ENCODE data around the gene TPSAB1. TPM values are rescaled to one million over a fixed set of nuclear protein-coding genes. Genes with fewer than 3 reads are reported as not detected.

TPSAB1 gene
- total RNA-seq, 2 experiments from 2014 or later, result not detected

DNA sequence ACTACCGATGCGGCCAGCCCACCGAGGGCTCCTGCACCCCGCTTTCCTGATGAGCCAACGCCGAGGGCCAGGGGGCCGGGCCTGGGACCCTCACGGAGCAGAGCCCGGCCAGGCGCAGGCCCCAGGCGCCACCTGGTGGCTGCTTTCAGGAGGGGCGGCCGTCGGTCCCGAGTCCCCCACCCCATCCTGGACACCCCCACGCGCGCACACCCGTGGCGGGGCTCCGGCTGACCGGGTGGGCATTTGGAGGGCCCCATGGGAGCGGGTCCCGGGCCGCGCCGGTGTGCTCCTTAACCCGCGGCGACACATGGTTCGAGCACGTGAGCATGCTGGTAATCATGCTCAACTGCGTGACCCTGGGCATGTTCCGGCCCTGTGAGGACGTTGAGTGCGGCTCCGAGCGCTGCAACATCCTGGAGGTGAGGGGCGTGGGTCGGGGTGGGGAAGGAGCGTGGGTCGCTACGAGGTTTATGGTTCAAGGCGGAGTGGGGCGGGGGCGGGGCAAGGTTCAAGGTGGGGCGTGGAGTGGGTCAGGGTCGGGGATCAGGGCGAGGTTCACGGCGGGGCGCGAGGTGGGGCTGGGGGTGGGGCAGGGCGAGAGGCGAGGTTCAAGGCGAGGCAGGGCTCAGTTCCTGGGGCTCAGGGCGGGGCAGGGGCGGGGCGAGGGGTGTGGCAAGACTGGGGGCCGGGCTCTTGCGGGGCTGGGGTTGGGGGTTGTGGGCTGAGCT lies 45.7 kb upstream of the TPSAB1 start:
- Histone ChIP-seq H3K27ac (ENCODE audit: low read depth, low read length, poor library complexity, severe bottlenecking) (no peak overlapping the region), H4K20me1 (ENCODE audit: insufficient read depth, low read length) (no peaks in the 10 kb centered on the region), H3K4me2 (ENCODE audit: low read length) (no peak overlapping the region), H3K9me3 (ENCODE audit: low read length) (no peaks in the 10 kb centered on the region), H3K4me3 (ENCODE audit: low read depth, low read length, poor library complexity, severe bottlenecking) (no peak overlapping the region), H3K4me1 (ENCODE audit: insufficient read depth, low read length, poor library complexity, severe bottlenecking) (no peaks in the 10 kb centered on the region), H3K9me2 (ENCODE audit: insufficient read depth, low read length) (no peaks in the 10 kb centered on the region), H3K79me2 (ENCODE audit: insufficient read depth, low read depth, low read length) (no peaks in the 10 kb centered on the region), H2AFZ (ENCODE audit: low read length) (no peak overlapping the region), H3K36me3 (ENCODE audit: insufficient read depth, low read length) (no peaks in the 10 kb centered on the region)
- POLR2A ChIA-PET, result no interaction called here
- peak; percentile 12 for DNase-seq (ENCODE audit: low spot score)
- intact Hi-C loops (cut with micrococcal nuclease; ENCODE audit: unreplicated experiment), result loop anchor here (1.0 kb wide), 1 partner anchor 89 kb away; no protein-coding TSS in a partner anchor
- CTCF ChIA-PET (ENCODE audit: unreplicated experiment), result no interaction called here
- BruUV-seq (replicated peaks), result no TSS peak
- TF ChIP-seq CTCF (conservative IDR thresholded peaks at IDR 0.05; ENCODE audit: low read length) (peak; percentile 76), EZH2phosphoT487 (IDR thresholded peaks at IDR 0.05; ENCODE audit: borderline replicate concordance, low read depth, low read length) (no peak)

- intact Hi-C loops (cut with micrococcal nuclease; ENCODE audit: unreplicated experiment), result no loop called here
- no peaks in the 10 kb centered on the region for H3K36me3 ChIP-seq (ENCODE audit: insufficient read depth, low read length)
- no peak overlapping the region for H3K27ac ChIP-seq (ENCODE audit: low read depth, low read length, poor library complexity, severe bottlenecking)
- no peaks in the 10 kb centered on the region for H3K9me3 ChIP-seq (ENCODE audit: low read length)
- H3K79me2 ChIP-seq (ENCODE audit: insufficient read depth, low read depth, low read length), result no peaks in the 10 kb centered on the region
- no peak for DNase-seq (ENCODE audit: low spot score)
- POLR2A ChIA-PET, result no interaction called here
- CTCF ChIA-PET (ENCODE audit: unreplicated experiment), result no interaction called here
- H4K20me1 ChIP-seq (ENCODE audit: insufficient read depth, low read length), result no peaks in the 10 kb centered on the region
- no peak overlapping the region for H3K4me3 ChIP-seq (ENCODE audit: low read depth, low read length, poor library complexity, severe bottlenecking)
- H3K4me1 ChIP-seq (ENCODE audit: insufficient read depth, low read length, poor library complexity, severe bottlenecking), result no peaks in the 10 kb centered on the region
- H3K4me2 ChIP-seq (ENCODE audit: low read length), result no peak overlapping the region
- TF ChIP-seq EZH2phosphoT487 (IDR thresholded peaks at IDR 0.05; ENCODE audit: borderline replicate concordance, low read depth, low read length) (no peak), CTCF (conservative IDR thresholded peaks at IDR 0.05; ENCODE audit: low read length) (no peak)
- H3K9me2 ChIP-seq (ENCODE audit: insufficient read depth, low read length), result no peaks in the 10 kb centered on the region
- H2AFZ ChIP-seq (ENCODE audit: low read length), result no peak overlapping the region
- BruUV-seq (replicated peaks), result no TSS peak
These were observed 45.2 kb upstream of the TPSAB1 start for GRCh38 chr16:1195393-1195666.

DNA sequence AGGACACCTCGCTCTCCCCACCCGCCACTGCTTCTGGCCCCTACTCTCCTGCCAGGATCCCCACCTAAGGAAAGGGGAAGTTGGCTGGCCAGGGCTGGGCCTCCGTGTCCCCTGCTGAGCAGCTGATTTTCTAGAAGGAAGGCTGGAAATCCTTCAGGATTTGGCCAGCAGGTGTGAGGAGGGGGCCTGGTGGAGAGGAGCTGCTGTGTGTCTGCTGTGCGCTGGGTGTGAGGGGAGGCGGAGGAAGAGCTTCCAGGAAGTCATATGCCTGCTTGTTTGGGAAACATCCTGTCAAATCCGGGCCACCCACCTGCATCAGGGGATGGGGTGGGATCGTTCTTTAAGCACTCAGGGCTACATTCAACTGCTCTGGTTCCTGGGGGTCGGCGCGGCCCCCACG lies 44.0 kb upstream of the TPSAB1 start:
- intact Hi-C loops (cut with micrococcal nuclease; ENCODE audit: unreplicated experiment), result no loop called here
- POLR2A ChIA-PET, result no interaction called here
- no peak for DNase-seq (ENCODE audit: low spot score)
- Histone ChIP-seq H3K4me2 (ENCODE audit: low read length) (no peak overlapping the region), H3K36me3 (ENCODE audit: insufficient read depth, low read length) (no peaks in the 10 kb centered on the region), H3K79me2 (ENCODE audit: insufficient read depth, low read depth, low read length) (no peaks in the 10 kb centered on the region), H3K4me1 (ENCODE audit: insufficient read depth, low read length, poor library complexity, severe bottlenecking) (no peaks in the 10 kb centered on the region), H3K9me2 (ENCODE audit: insufficient read depth, low read length) (no peaks in the 10 kb centered on the region), H4K20me1 (ENCODE audit: insufficient read depth, low read length) (no peaks in the 10 kb centered on the region), H3K27ac (ENCODE audit: low read depth, low read length, poor library complexity, severe bottlenecking) (no peak overlapping the region), H2AFZ (ENCODE audit: low read length) (no peak overlapping the region), H3K9me3 (ENCODE audit: low read length) (no peaks in the 10 kb centered on the region), H3K4me3 (ENCODE audit: low read depth, low read length, poor library complexity, severe bottlenecking) (no peak overlapping the region)
- TF ChIP-seq CTCF (conservative IDR thresholded peaks at IDR 0.05; ENCODE audit: low read length), result no peak
- TF ChIP-seq EZH2phosphoT487 (IDR thresholded peaks at IDR 0.05; ENCODE audit: borderline replicate concordance, low read depth, low read length), result no peak
- BruUV-seq (replicated peaks), result no TSS peak
- CTCF ChIA-PET (ENCODE audit: unreplicated experiment), result no interaction called here

All from OCI-LY7 (cell line).